ENCODE results near the gene LIPC. TPM values are rescaled to one million over a fixed set of nuclear protein-coding genes. Genes with fewer than 3 reads are reported as not detected.

The LIPC gene
- total and polyA plus RNA-seq, 2 donors (not counting 3 experiments of a cell fraction or from before 2014, with no cell fraction given), result not detected

DNA sequence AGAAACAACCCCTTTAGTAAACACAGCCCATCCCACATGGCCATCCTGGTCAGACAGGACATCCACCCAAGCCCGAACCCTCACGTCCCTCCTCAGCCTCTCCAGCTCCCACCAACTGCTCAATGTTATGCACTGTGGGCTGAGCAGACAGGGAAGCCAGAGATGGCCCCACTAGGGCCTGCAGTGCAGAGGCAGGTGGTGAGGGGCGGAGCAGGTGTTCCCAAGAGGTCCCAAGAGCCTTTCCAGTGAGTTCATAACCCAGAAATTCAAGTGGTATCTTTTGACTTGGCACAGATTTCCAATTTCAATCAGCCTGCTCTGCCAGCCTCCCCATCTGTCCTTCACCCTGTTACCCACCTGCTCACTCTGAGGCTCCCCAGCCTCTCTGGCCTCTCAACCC, 130.3 kb downstream of the LIPC start:
- no peak overlapping the region for H2AFZ ChIP-seq (ENCODE audit: low read depth, low read length)
- no peak overlapping the region for H3K27ac ChIP-seq (ENCODE audit: insufficient read depth, low read depth, low read length)
- H3K36me3 ChIP-seq (ENCODE audit: control insufficient read depth in 2 of 2, extremely low read depth in 1 of 2, insufficient read depth in 2 of 2, low read length in 2 of 2), result no peaks in the 10 kb centered on the region
- no peaks in the 10 kb centered on the region for H4K20me1 ChIP-seq (replicated peaks; ENCODE audit: control insufficient read depth, extremely low read depth, insufficient read depth, low read length)
- DNase-seq (ENCODE audit: low read depth, low spot score), result no peak
- H3K9ac ChIP-seq (replicated peaks; ENCODE audit: extremely low read depth, insufficient read depth, low read length), result no peak overlapping the region
- dilution Hi-C loops (cut with MboI; ENCODE audit: extremely low pct_ligation_motif_present, low sequenced_read_pairs) (no loop called here), intact Hi-C loops (cut with micrococcal nuclease) (no loop called here)
- no peaks in the 10 kb centered on the region for H3K79me2 ChIP-seq (ENCODE audit: control insufficient read depth, insufficient read depth, low read length)
- ChIA-PET POLR2A (no interaction called here), CTCF (no interaction called here)
- TF ChIP-seq MYC (IDR thresholded peaks at IDR 0.05; ENCODE audit: low read depth, low read length) (no peak), EZH2 (IDR thresholded peaks at IDR 0.05; ENCODE audit: borderline replicate concordance, low read depth, low read length, severe bottlenecking) (no peak), POLR2A (IDR thresholded peaks at IDR 0.05; ENCODE audit: low read depth, low read length) (no peak), FOS (IDR thresholded peaks at IDR 0.05; ENCODE audit: borderline replicate concordance, insufficient read depth, low read length) (no peak), POLR2AphosphoS5 (IDR thresholded peaks at IDR 0.05; ENCODE audit: insufficient read depth, low read depth, low read length) (no peak), GATA2 (IDR thresholded peaks at IDR 0.05; ENCODE audit: insufficient read depth, insufficient read length, low read depth, low read length) (no peak), JUN (IDR thresholded peaks at IDR 0.05; ENCODE audit: borderline replicate concordance, insufficient read depth, insufficient read length, low read depth) (no peak)
- TF ChIP-seq, protein P1, sequence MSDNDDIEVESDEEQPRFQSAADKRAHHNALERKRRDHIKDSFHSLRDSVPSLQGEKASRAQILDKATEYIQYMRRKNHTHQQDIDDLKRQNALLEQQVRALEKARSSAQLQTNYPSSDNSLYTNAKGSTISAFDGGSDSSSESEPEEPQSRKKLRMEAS (IDR thresholded peaks at IDR 0.05; ENCODE audit: insufficient read depth, insufficient read length), result no peak
- TF ChIP-seq, protein P2, sequence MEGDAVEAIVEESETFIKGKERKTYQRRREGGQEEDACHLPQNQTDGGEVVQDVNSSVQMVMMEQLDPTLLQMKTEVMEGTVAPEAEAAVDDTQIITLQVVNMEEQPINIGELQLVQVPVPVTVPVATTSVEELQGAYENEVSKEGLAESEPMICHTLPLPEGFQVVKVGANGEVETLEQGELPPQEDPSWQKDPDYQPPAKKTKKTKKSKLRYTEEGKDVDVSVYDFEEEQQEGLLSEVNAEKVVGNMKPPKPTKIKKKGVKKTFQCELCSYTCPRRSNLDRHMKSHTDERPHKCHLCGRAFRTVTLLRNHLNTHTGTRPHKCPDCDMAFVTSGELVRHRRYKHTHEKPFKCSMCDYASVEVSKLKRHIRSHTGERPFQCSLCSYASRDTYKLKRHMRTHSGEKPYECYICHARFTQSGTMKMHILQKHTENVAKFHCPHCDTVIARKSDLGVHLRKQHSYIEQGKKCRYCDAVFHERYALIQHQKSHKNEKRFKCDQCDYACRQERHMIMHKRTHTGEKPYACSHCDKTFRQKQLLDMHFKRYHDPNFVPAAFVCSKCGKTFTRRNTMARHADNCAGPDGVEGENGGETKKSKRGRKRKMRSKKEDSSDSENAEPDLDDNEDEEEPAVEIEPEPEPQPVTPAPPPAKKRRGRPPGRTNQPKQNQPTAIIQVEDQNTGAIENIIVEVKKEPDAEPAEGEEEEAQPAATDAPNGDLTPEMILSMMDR (IDR thresholded peaks at IDR 0.05; ENCODE audit: extremely low read depth in 1 of 2, insufficient read depth in 1 of 2, low read depth in 1 of 2, low read length in 2 of 2), result no peak
- H3K27me3 ChIP-seq (ENCODE audit: control insufficient read depth in 2 of 2, insufficient read depth in 2 of 2, low read length in 2 of 2), result no peaks in the 10 kb centered on the region
- no TSS peak for BruUV-seq (replicated peaks)
- H3K4me1 ChIP-seq (ENCODE audit: control insufficient read depth, extremely low read depth, insufficient read depth, low read length), result no peaks in the 10 kb centered on the region
- no peaks in the 10 kb centered on the region for H3K9me1 ChIP-seq (replicated peaks; ENCODE audit: control insufficient read depth, extremely low read depth, insufficient read depth, low read length)
- no peaks in the 10 kb centered on the region for H3K9me3 ChIP-seq (replicated peaks; ENCODE audit: control insufficient read depth, insufficient read depth, low read length)
- no peak overlapping the region for H3K4me3 ChIP-seq (replicated peaks in 1 of 3; ENCODE audit: insufficient read depth in 1 of 3, low read depth in 1 of 3, low read length in 3 of 3)
- no peak overlapping the region for H3K4me2 ChIP-seq (ENCODE audit: insufficient read depth, low read length)
- no peak for FAIRE-seq

All from endothelial cell of umbilical vein (primary cell).